Measurements from ENCODE around the gene XPO5.
A peak's percentile ranks its signal among the peaks of the same experiment; 100 is the strongest.
"Not testable (repeated sequence)": the region's sequence is repeated elsewhere in the genome, so short reads cannot be mapped to it uniquely, and the experiment has no call there.

Gene XPO5

DNA sequence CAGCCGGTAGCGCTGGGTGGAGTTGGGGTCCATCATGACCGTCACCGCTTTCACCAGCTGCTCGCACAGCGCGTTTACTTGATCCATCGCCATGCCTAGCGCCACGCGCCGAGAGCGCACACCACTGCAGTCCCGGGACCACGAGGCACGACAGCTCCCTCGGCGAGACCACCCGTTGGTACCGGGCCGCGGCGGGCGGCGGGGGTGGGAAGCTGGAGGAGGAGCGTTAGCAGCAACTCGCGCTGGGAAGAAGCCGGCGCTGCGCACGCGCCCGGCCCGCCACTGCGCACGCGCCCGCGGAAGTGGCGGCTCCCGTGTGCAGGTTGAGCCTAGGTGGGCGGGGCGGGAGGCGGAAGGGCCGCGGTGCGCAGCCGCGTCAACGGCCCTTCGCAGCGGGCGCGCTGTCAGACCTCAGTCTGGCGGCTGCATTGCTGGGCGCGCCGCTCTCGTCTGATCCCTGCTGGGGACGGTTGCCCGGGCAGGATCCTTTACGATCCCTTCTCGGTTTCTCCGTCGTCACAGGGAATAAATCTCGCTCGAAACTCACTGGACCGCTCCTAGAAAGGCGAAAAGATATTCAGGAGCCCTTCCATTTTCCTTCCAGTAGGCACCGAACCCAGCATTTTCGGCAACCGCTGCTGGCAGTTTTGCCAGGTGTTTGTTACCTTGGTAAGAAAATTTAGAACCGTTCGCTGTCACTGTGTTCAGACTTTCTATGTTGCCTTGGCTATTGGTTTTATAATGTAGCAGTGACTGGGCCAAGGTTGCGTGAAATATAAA is at the start of gene XPO5, which contains the start of gene POLH:
Gene XPO5, minus strand, starts transcription at position 267 of the 780 bp plus-strand sequence. Its CDS starts 174 bp downstream, at position 93.
Gene POLH, plus strand, starts transcription at position 414 of the 780 bp plus-strand sequence. CDS start 6,135 bp downstream, outside the sequence.
- peak; percentile 72 to 74 for DNase-seq

GRCh38 chr6:43625393-43625992 is 49.7 kb upstream of the XPO5 start:
- DNase-seq = no peak

DNA sequence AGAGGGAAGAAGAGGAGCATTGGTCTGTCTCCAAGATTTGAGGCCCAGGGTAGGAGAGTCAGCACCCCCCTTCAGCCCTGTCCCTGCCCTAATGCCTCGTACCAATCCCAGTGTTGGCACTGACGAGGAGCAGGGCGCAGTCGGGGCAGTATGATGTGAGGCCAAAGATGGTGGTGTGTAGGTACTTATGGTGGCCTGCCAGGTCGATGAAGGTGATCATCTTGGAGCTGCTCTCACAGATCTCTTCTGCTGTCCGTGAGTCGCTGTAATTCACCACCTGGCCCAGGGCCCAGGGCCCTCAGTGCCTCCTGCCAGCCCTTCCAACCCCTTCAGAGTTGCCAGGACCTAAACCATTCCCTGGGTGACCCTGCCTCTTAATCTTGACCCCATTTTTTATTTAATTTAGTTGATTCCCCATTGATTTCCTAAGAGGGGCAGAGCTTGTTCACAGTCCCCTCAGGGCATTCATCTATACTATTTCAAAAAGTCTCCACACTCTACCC is 49.0 kb upstream of the XPO5 start:
- no peak for DNase-seq

- no peak for DNase-seq
Observed at GRCh38 chr6:43623880-43624785, 48.3 kb upstream of the XPO5 start.

GRCh38 chr6:43622541-43622940 is 46.7 kb upstream of the XPO5 start:
- DNase-seq = no peak

- DNase-seq = no peak
Observed at GRCh38 chr6:43621836-43622180, 46.0 kb upstream of the XPO5 start.

- no peak for DNase-seq
Observed at GRCh38 chr6:43621078-43621835, 45.4 kb upstream of the XPO5 start.

DNA sequence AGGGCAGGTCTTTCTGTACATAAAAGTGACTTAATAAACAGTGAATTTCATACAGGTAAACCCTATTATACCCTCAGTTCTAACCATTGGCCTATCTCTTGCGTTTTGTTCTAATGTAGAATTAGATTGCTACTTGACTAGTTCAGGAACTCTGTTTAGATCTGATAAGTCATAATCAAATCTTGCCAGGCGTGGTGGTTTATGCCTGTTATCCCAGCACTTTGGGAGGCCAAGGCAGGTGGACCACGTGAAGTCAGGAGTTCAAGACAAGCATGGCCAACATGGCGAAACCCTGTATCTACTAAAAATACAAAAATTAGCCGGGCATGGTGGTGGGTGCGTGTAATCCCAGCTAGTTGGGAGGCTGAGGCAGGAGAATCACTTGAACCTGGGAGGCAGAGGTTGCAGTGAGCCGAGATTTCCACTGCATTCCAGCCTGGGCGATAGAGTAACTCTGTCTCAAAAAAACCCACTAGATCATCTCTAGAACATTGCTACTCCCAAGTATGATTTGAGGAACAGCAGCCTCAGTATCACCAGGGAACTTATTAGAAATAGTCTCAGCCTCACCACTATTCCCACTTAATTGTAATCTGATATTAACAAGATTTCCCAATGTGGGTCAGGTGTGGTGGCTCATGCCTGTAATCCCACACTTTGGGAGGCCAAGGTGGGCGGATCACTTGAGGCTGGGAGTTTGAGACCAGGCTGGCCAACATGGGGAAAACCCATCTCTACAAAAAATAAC is 41.1 kb upstream of the XPO5 start:
- DNase-seq = no peak

DNA sequence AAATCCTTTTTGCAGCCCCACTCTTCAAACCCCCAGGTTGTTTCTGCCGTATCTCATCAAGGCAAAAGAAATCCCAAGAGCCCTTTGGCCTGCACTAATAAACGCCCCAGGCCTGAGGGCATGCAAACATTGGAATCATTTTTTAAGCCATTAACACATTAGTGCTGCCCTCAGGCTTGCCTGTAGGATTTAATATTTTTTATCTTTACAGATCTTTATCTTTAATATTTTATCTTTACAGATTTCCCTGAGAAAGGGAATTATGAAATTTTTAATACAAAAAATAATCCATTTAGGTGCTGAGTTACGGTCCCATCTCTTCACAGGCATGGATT is 38.5 kb upstream of the XPO5 start:
- DNase-seq = no peak

GRCh38 chr6:43613721-43614395 is 38.0 kb upstream of the XPO5 start:
- DNase-seq = no peak

DNA sequence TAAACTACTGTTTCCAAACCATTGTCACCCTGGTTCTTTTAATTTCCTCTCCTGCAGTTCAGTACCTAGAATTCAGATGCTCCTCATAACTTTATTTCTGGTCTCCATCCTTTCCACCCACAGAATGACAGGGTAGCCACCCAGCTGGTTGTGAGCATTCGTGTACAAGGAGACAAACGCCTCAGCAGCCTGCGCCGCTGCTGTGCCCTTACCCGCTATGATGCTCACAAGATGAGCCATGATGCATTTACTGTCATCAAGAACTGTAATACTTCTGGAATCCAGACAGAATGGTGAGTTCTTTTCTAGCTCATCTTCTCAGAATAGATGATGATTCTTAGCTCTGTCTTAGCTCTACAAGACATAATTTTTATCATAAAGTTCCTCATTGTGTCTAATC is 34.6 kb upstream of the XPO5 start:
- DNase-seq = no peak

DNA sequence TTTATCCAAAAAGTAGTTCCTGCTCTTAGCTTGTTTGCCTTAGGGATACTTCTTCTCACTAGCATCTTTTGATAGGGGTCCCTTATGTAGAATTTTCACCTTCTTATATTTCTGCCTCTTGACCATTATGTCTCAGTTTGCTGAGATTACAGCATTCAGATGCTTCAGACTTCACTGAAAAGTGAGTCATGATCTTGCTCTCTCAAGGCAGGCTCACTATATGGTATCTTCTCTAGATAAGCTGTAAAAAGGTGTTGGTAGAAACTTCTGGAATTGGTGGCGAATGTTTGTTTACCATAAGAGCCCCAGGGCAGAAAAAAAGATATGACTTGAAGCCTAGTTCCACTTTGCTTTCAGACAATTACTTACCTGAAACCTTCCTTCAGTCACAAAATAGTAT is 33.6 kb upstream of the XPO5 start:
- no peak for DNase-seq

- DNase-seq = no peak
Observed at GRCh38 chr6:43608807-43609206, 33.0 kb upstream of the XPO5 start.

- peak; percentile 10 to 47 for DNase-seq
Observed at GRCh38 chr6:43608310-43608763, 32.5 kb upstream of the XPO5 start.

- DNase-seq = no peak
Observed at GRCh38 chr6:43606019-43606418, 30.2 kb upstream of the XPO5 start.

DNA sequence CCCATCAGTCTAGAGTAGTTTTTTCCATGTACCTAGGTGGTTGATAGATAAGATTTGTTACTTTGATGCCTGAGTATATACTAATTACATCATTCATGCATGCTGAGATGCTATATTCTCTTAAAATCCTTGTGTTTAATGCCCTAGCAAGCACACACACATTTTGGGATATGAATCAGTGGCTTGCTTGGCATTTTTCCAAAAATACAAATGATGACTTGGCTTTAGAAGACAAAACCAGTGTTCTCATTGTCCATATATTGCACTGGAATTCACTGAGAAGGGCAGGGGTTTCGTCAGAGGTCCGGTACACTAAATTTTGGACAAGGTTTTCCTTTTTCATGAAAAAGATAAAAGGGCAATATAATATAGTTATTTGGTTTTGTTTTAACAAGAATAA is 28.3 kb upstream of the XPO5 start:
- no peak for DNase-seq

DNA sequence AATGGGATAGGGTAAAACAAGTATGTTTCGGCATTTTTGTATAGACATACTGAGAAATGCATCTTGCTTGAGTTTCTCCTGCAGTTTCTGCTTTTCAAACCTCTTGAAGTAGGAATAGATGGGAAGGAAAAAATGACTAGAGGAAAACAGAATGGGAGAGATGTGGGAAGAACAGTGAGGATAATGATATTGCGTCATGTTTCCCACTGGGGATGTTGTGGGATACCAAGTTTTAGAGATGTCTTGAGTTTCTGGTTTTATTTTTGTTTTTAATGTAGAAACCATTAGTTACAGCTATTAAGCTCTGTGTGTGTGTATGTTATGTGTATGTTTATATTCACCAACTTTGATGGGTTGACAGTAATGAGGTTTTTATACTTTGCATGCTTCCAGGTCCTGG is 24.8 kb upstream of the XPO5 start:
- DNase-seq = no peak

DNA sequence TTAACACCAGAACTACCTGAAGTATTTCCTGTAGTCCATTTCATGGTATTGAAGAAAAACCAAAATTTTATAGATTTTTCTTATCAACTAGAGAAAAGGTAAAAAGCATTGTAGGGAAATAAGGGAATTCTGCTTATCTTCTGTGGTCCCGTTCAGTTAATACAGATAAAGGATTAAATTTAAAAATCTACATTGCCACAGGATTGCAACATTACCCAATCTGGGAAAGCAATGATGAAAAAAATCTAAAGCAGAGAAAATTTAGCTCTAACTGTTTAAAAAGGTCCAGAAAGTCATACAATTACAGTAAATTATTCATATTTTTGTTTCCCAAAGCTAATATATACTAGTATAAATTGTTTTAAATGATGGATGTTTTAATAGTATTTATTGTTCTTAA is 18.1 kb upstream of the XPO5 start:
- DNase-seq = no peak

GRCh38 chr6:43589564-43589963 is 13.7 kb upstream of the XPO5 start:
- DNase-seq = not testable (repeated sequence)

DNA sequence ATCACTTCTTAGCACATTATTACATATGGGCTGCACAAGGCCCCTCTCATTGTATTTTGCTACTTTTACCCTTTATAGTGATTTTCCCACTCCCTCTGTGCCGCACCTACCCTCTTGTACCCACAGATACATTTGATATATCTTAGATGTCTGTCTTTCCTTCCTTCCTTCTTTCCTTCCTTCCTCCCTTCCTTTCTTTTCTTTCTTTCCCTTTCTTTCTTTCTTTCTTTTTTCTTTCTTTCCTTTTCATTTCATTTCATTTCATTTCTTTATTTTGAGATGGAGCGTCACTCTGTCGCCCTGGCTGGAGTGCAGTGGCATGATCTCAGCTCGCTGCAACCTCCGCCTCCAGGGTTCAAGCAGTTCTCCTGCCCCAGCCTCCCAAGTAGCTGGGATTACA is 12.4 kb upstream of the XPO5 start:
- no peak for DNase-seq

DNA sequence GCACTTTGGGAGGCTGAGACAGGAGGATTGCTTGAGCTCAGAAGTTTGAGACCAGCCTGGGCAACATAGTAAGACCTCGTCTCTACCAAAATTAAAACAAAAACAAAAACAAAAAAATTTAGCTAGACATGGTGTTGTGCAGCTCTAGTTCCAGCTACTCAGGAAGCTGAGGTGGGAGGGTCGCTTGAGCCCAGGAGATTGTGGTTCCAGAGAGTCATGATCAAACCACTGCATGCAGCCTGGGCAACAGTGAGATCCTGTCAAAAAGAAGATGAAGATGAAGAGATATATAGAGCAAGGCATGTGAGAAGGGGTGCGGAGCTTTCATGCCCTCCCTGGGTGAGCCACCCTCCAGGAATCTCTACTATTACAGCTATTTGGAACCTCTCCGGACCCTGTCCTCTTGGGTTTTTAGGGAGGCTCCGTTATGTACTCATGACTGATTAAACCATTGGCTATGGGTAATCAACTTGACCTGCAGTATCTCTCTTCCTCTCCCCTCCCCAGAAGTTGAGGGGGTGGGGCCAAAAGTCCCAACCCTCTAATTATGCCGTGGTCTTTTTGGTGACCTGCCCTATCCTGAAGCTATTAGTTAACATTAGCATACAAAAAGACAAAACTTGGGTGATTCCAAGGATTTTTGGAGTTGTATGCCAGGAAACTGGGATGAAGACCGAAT is 9.2 kb upstream of the XPO5 start:
- DNase-seq = no peak

Measured in bone marrow (tissue), 2 donors.